HepG2 (cell line): Measurements from ENCODE around the gene CSNK1D. TPM values are rescaled to one million over a fixed set of nuclear protein-coding genes. Genes with fewer than 3 reads are reported as not detected.

Experiments used
- AHR ChIP-seq: IDR thresholded peaks from 2 replicates; pipeline ENCODE4 v1.6.1; 2018; ENCODE audit warnings: missing genetic modification reagents, missing compliant biosample characterization
- ATRX ChIP-seq: sonication (generic); formaldehyde crosslinking; IDR thresholded peaks from 2 replicates; pipeline ENCODE4 v1.4.0; 2020; ENCODE audit warnings: missing genetic modification reagents, borderline replicate concordance
- CEBPB ChIP-seq: IDR thresholded peaks from 2 replicates; pipeline ENCODE4 v1.6.1; 2011; ENCODE audit warnings: low read depth, low read length, improper control_type of control experiment, borderline replicate concordance
- EZH2 ChIP-seq: conservative IDR thresholded peaks from 2 replicates; pipeline ENCODE4 v1.6.1; 2012; ENCODE audit warnings: mild to moderate bottlenecking, low read depth, low read length, moderate library complexity
- HDAC2 ChIP-seq: sonication (generic); formaldehyde crosslinking; IDR thresholded peaks from 2 replicates; pipeline ENCODE4 v1.4.0; 2020; ENCODE audit warnings: missing genetic modification reagents
- HNRNPLL ChIP-seq: fragments of 200-400 bp; formaldehyde crosslinking; IDR thresholded peaks from 2 replicates; pipeline ENCODE4 v1.6.1; 2017; ENCODE audit warnings: mild to moderate bottlenecking, low read depth, low read length; ENCODE audit not compliant: poor library complexity, severe bottlenecking
- MAFF ChIP-seq: IDR thresholded peaks from 2 replicates; pipeline ENCODE4 v1.6.1; 2011; ENCODE audit warnings: low read depth, low read length, improper control_type of control experiment
- MAFK ChIP-seq, 2 experiments: IDR thresholded peaks in 1 of 2; conservative IDR thresholded peaks in 1 of 2; 2 replicates each; pipeline ENCODE4 v1.6.1; 2011; ENCODE audit warnings: improper control_type of control experiment in 2 of 2, low read length in 2 of 2
- MEF2D ChIP-seq: sonication (generic); formaldehyde crosslinking; IDR thresholded peaks from 2 replicates; pipeline ENCODE4 v1.5.1; 2020; ENCODE audit warnings: mild to moderate bottlenecking, missing genetic modification reagents
- SIN3A ChIP-seq: IDR thresholded peaks from 2 replicates; pipeline ENCODE4 v1.6.1; 2011; ENCODE audit warnings: low read depth, mild to moderate bottlenecking, control low read depth, low read length, borderline replicate concordance
- TRIM22 ChIP-seq: fragments of 450-650 bp; IDR thresholded peaks from 2 replicates; pipeline ENCODE4 v1.6.1; 2017
- ZBTB1 ChIP-seq: sonication (generic); formaldehyde crosslinking; IDR thresholded peaks from 2 replicates; pipeline ENCODE4 v1.4.0; 2020; ENCODE audit warnings: missing genetic modification reagents, borderline replicate concordance
- ZEB1 ChIP-seq: IDR thresholded peaks from 2 replicates; pipeline ENCODE4 v1.6.1; 2012; ENCODE audit warnings: mild to moderate bottlenecking, low read depth, inconsistent platforms; ENCODE audit not compliant: insufficient replicate concordance
- ZMYM3 ChIP-seq: sonication (generic); formaldehyde crosslinking; IDR thresholded peaks from 2 replicates; pipeline ENCODE4 v1.5.1; 2020; ENCODE audit warnings: mild to moderate bottlenecking, missing genetic modification reagents
- ZNF317 ChIP-seq: sonication (generic); formaldehyde crosslinking; IDR thresholded peaks from 2 replicates; pipeline ENCODE4 v1.5.0; 2020; ENCODE audit warnings: mild to moderate bottlenecking, missing genetic modification reagents
- ZNF430 ChIP-seq: sonication (generic); formaldehyde crosslinking; IDR thresholded peaks from 2 replicates; pipeline ENCODE4 v1.9.0; 2021; ENCODE audit warnings: mild to moderate bottlenecking, missing genetic modification reagents
- ZNF543 ChIP-seq: sonication (generic); formaldehyde crosslinking; IDR thresholded peaks from 2 replicates; pipeline ENCODE4 v1.4.0; 2020; ENCODE audit warnings: mild to moderate bottlenecking, missing genetic modification reagents
- polyA plus RNA-seq, 8 experiments: library from polyadenylated mRNA; depleted of rRNA in 3 of 8; stranded (reverse) in 7 of 8; unstranded in 1 of 8; fragments of >200 nt; fragmentation: Illumina TruSeq in 4 of 8; extraction: Trizol in 4 of 8; gene quantifications; 2 replicates each; pipeline versions ENCODE4 v1.2.1 to v1.2.3, GENCODE V29; 2011 to 2016; ENCODE audit warnings: low read depth in 4 of 8, missing spikeins in 1 of 8, mixed read lengths in 1 of 8; ENCODE audit not compliant: insufficient read depth in 1 of 8
- total RNA-seq, 5 experiments: library from RNA; depleted of rRNA; stranded (reverse); fragments of >200 nt; fragmentation: Illumina TruSeq; extraction: Trizol; gene quantifications; 2 replicates each; pipeline ENCODE4 v1.2.3, GENCODE V29; 2016; ENCODE audit warnings: low read depth in 1 of 5
- TF ChIP-seq, protein P1 (sequence below): IDR thresholded peaks from 2 replicates; pipeline ENCODE4 v1.6.1; 2016; ENCODE audit warnings: low read depth, missing genetic modification reagents, missing compliant biosample characterization
- TF ChIP-seq, protein P2 (sequence below): sonication (generic); formaldehyde crosslinking; IDR thresholded peaks from 2 replicates; pipeline ENCODE4 v1.4.0; 2020; ENCODE audit warnings: mild to moderate bottlenecking, missing genetic modification reagents
- TF ChIP-seq, protein P3 (sequence below): sonication (generic); IDR thresholded peaks from 2 replicates; pipeline ENCODE4 v1.6.1; 2016; ENCODE audit warnings: low read depth, borderline replicate concordance

The CSNK1D gene
- total and polyA plus RNA-seq, 2 of the 13 experiments (the other 11 are each of a cell fraction or from before 2014, with no cell fraction given), result 31.5 to 128 TPM

- TF ChIP-seq, protein P1, sequence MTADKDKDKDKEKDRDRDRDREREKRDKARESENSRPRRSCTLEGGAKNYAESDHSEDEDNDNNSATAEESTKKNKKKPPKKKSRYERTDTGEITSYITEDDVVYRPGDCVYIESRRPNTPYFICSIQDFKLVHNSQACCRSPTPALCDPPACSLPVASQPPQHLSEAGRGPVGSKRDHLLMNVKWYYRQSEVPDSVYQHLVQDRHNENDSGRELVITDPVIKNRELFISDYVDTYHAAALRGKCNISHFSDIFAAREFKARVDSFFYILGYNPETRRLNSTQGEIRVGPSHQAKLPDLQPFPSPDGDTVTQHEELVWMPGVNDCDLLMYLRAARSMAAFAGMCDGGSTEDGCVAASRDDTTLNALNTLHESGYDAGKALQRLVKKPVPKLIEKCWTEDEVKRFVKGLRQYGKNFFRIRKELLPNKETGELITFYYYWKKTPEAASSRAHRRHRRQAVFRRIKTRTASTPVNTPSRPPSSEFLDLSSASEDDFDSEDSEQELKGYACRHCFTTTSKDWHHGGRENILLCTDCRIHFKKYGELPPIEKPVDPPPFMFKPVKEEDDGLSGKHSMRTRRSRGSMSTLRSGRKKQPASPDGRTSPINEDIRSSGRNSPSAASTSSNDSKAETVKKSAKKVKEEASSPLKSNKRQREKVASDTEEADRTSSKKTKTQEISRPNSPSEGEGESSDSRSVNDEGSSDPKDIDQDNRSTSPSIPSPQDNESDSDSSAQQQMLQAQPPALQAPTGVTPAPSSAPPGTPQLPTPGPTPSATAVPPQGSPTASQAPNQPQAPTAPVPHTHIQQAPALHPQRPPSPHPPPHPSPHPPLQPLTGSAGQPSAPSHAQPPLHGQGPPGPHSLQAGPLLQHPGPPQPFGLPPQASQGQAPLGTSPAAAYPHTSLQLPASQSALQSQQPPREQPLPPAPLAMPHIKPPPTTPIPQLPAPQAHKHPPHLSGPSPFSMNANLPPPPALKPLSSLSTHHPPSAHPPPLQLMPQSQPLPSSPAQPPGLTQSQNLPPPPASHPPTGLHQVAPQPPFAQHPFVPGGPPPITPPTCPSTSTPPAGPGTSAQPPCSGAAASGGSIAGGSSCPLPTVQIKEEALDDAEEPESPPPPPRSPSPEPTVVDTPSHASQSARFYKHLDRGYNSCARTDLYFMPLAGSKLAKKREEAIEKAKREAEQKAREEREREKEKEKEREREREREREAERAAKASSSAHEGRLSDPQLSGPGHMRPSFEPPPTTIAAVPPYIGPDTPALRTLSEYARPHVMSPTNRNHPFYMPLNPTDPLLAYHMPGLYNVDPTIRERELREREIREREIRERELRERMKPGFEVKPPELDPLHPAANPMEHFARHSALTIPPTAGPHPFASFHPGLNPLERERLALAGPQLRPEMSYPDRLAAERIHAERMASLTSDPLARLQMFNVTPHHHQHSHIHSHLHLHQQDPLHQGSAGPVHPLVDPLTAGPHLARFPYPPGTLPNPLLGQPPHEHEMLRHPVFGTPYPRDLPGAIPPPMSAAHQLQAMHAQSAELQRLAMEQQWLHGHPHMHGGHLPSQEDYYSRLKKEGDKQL (CRISPR knock-in tag), result no peak
- TF ChIP-seq HNRNPLL (no peak), ZNF430 (CRISPR knock-in tag) (no peak), ZNF543 (CRISPR knock-in tag) (no peak), ZNF317 (no peak), ZBTB1 (CRISPR knock-in tag) (no peak), SIN3A (no peak), TRIM22 (no peak), ZMYM3 (CRISPR knock-in tag) (peak; percentile 90), MEF2D (peak; percentile 75), ATRX (CRISPR knock-in tag) (no peak), MAFK (conservative IDR thresholded peaks at IDR 0.05 in 1 of 2, IDR thresholded peaks at IDR 0.05 in 1 of 2; ENCODE audit: low read length in 2 of 2) (no peak), EZH2 (no peak), MAFF (no peak), CEBPB (no peak), AHR (CRISPR knock-in tag) (peak; percentile 81; the same call in 1 of the 2 replicates), HDAC2 (CRISPR knock-in tag) (no peak), ZEB1 (no peak)
- TF ChIP-seq, protein P2, sequence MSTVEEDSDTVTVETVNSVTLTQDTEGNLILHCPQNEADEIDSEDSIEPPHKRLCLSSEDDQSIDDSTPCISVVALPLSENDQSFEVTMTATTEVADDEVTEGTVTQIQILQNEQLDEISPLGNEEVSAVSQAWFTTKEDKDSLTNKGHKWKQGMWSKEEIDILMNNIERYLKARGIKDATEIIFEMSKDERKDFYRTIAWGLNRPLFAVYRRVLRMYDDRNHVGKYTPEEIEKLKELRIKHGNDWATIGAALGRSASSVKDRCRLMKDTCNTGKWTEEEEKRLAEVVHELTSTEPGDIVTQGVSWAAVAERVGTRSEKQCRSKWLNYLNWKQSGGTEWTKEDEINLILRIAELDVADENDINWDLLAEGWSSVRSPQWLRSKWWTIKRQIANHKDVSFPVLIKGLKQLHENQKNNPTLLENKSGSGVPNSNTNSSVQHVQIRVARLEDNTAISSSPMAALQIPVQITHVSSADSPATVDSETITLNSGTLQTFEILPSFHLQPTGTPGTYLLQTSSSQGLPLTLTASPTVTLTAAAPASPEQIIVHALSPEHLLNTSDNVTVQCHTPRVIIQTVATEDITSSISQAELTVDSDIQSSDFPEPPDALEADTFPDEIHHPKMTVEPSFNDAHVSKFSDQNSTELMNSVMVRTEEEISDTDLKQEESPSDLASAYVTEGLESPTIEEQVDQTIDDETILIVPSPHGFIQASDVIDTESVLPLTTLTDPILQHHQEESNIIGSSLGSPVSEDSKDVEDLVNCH (CRISPR knock-in tag), result no peak
- TF ChIP-seq, protein P3, sequence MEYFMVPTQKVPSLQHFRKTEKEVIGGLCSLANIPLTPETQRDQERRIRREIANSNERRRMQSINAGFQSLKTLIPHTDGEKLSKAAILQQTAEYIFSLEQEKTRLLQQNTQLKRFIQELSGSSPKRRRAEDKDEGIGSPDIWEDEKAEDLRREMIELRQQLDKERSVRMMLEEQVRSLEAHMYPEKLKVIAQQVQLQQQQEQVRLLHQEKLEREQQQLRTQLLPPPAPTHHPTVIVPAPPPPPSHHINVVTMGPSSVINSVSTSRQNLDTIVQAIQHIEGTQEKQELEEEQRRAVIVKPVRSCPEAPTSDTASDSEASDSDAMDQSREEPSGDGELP, result no peak
Observed at GRCh38 chr17:82320140-82320840, 46.8 kb upstream of the CSNK1D start (continued).
